Fibroblast of lung (primary cell): ENCODE data around the gene DNAH5. TPM values are rescaled to one million over a fixed set of nuclear protein-coding genes. Genes with fewer than 3 reads are reported as not detected.

ENCODE experiments used
- DNase-seq, 2 donors: peaks; one replicate each; pipeline versions ENCODE4 v3.0.0 to v3.0.0-alpha.2; 2010; ENCODE audit warnings: low read depth in 2 of 2
- H2AFZ ChIP-seq: 2 replicates; pipeline ENCODE4 v1.5.1; 2012; ENCODE audit warnings: low read length, control low read depth, inconsistent platforms
- H3K27ac ChIP-seq: 2 replicates; pipeline ENCODE4 v1.5.1; 2011; ENCODE audit warnings: low read length, control low read depth; ENCODE audit not compliant: insufficient read depth
- H3K27me3 ChIP-seq: 2 replicates; pipeline ENCODE4 v1.5.1; 2011; ENCODE audit warnings: mild to moderate bottlenecking, low read length; ENCODE audit not compliant: control insufficient read depth, insufficient read depth
- H3K36me3 ChIP-seq: 2 replicates; pipeline ENCODE4 v1.5.1; 2011; ENCODE audit warnings: low read length; ENCODE audit not compliant: control insufficient read depth, insufficient read depth
- H3K4me1 ChIP-seq: 2 replicates; pipeline ENCODE4 v1.5.1; 2011; ENCODE audit warnings: low read length; ENCODE audit not compliant: control insufficient read depth, insufficient read depth; ENCODE audit errors: extremely low read depth
- H3K4me2 ChIP-seq: 2 replicates; pipeline ENCODE4 v1.5.1; 2011; ENCODE audit warnings: low read length, control low read depth; ENCODE audit not compliant: insufficient read depth; ENCODE audit errors: extremely low read depth
- H3K4me3 ChIP-seq, 4 experiments: fragments of 200-600 bp in 1 of 4; sonication (generic) in 1 of 4; replicated peaks in 1 of 4; 2 replicates each; pipeline ENCODE4 v1.5.1; 2011 to 2016; ENCODE audit warnings: low read length in 4 of 4, low read depth in 3 of 4, mild to moderate bottlenecking in 3 of 4, control low read depth in 2 of 4, inconsistent platforms in 1 of 4, mixed read lengths in 1 of 4; ENCODE audit not compliant: insufficient read depth in 1 of 4; ENCODE audit errors: control extremely low read depth in 1 of 4
- H3K79me2 ChIP-seq: 2 replicates; pipeline ENCODE4 v1.5.1; 2012; ENCODE audit warnings: mild to moderate bottlenecking, low read length, inconsistent platforms; ENCODE audit not compliant: control insufficient read depth, insufficient read depth
- H3K9ac ChIP-seq: 2 replicates; pipeline ENCODE4 v1.5.1; 2011; ENCODE audit warnings: mild to moderate bottlenecking, low read length, control low read depth; ENCODE audit not compliant: insufficient read depth
- H3K9me3 ChIP-seq: 2 replicates; pipeline ENCODE4 v1.5.1; 2012; ENCODE audit warnings: low read depth, low read length; ENCODE audit not compliant: control insufficient read depth, insufficient read depth
- H4K20me1 ChIP-seq: 2 replicates; pipeline ENCODE4 v1.5.1; 2011; ENCODE audit warnings: low read length; ENCODE audit not compliant: control insufficient read depth, insufficient read depth; ENCODE audit errors: extremely low read depth
- EZH2 ChIP-seq: IDR thresholded peaks from 2 replicates; pipeline ENCODE4 v1.5.1; 2012; ENCODE audit warnings: low read length, control low read depth, mild to moderate bottlenecking; ENCODE audit errors: missing control alignments
- polyA plus RNA-seq, 2 donors: library from polyadenylated mRNA; depleted of rRNA in 1 of 2; stranded (reverse) in 1 of 2; unstranded in 1 of 2; fragments of >200 nt; gene quantifications; 2 replicates each; pipeline ENCODE4 v1.2.1, GENCODE V29; 2011 to 2012; ENCODE audit warnings: missing spikeins in 1 of 2
- total RNA-seq: library from RNA; depleted of rRNA; stranded (reverse); fragments of >200 nt; gene quantifications from 2 replicates; pipeline ENCODE4 v1.2.1, GENCODE V29; 2014
- TF ChIP-seq, protein P1 (sequence below), 2 donors: IDR thresholded peaks in 1 of 2; conservative IDR thresholded peaks in 1 of 2; 1 replicate in 1 of 2; 2 replicates in 1 of 2; pipeline ENCODE4 v1.5.1; 2011 to 2012; ENCODE audit warnings: low read length in 2 of 2, control low read depth in 1 of 2, inconsistent platforms in 1 of 2, low read depth in 1 of 2, mild to moderate bottlenecking in 1 of 2

The DNAH5 gene
- total and polyA plus RNA-seq, 2 donors (not counting 1 experiment from before 2014, with no cell fraction given) = 2.1 to 3.1 TPM

DNA sequence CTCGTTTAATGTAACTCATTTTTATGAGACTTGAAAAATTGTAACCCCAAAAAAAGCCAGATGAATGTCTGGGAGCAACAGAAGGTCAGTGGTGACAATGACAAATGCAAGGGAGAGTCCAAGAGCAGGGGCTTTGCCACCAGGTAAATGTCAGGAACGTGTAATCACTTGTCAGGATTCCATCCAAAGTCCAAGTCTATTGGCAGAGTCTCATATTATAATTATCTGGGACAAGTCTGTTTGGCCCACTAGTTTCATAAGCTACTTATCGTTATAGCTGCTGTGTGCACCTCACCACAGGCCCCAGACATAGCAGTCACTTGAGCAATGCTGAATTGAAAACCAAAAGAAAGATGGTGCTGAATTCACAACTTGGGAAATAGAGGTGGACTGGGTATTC, 180.8 kb downstream of the DNAH5 start:
- no peak overlapping the region for H3K27ac ChIP-seq
- H3K27me3 ChIP-seq = no peaks in the 10 kb centered on the region
- TF ChIP-seq, protein P1, sequence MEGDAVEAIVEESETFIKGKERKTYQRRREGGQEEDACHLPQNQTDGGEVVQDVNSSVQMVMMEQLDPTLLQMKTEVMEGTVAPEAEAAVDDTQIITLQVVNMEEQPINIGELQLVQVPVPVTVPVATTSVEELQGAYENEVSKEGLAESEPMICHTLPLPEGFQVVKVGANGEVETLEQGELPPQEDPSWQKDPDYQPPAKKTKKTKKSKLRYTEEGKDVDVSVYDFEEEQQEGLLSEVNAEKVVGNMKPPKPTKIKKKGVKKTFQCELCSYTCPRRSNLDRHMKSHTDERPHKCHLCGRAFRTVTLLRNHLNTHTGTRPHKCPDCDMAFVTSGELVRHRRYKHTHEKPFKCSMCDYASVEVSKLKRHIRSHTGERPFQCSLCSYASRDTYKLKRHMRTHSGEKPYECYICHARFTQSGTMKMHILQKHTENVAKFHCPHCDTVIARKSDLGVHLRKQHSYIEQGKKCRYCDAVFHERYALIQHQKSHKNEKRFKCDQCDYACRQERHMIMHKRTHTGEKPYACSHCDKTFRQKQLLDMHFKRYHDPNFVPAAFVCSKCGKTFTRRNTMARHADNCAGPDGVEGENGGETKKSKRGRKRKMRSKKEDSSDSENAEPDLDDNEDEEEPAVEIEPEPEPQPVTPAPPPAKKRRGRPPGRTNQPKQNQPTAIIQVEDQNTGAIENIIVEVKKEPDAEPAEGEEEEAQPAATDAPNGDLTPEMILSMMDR (conservative IDR thresholded peaks at IDR 0.05 in 1 of 2, IDR thresholded peaks at IDR 0.05 in 1 of 2; ENCODE audit: low read depth in 1 of 2, low read length in 2 of 2) = no peak
- no peak for TF ChIP-seq EZH2
- H3K79me2 ChIP-seq = no peaks in the 10 kb centered on the region
- H3K4me2 ChIP-seq = no peak overlapping the region
- DNase-seq = no peak
- H3K9me3 ChIP-seq = no peaks in the 10 kb centered on the region
- no peak overlapping the region for H3K9ac ChIP-seq
- no peaks in the 10 kb centered on the region for H3K4me1 ChIP-seq
- H3K4me3 ChIP-seq = no peak overlapping the region
- no peak overlapping the region for H2AFZ ChIP-seq
- H3K36me3 ChIP-seq = no peaks in the 10 kb centered on the region
- no peaks in the 10 kb centered on the region for H4K20me1 ChIP-seq

DNA sequence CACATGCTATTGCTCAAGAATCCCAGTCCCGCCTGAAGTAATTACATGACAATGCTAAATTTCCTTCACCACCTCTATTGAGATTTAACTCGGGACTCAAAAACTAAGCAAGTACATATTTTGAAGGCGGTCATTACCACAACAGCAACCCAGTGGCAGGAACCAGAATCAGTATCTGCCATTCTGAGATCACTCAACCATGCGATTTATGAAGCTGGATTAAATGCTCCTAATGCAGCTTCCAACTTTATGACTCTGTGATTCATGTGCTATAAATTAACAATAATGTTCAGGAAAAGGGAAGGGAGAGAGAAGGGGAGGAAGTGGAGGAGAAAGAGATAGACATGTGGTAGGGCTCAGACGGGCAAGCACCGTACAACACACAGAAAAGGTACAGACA, 194.7 kb downstream of the DNAH5 start:
- no peaks in the 10 kb centered on the region for H3K27me3 ChIP-seq
- no peak overlapping the region for H2AFZ ChIP-seq
- no peaks in the 10 kb centered on the region for H3K36me3 ChIP-seq
- H3K4me3 ChIP-seq = no peak overlapping the region
- H3K9ac ChIP-seq = no peak overlapping the region
- no peaks in the 10 kb centered on the region for H4K20me1 ChIP-seq
- H3K4me1 ChIP-seq = no peaks in the 10 kb centered on the region
- H3K4me2 ChIP-seq = no peak overlapping the region
- DNase-seq = no peak
- no peak overlapping the region for H3K27ac ChIP-seq
- H3K9me3 ChIP-seq = no peaks in the 10 kb centered on the region
- H3K79me2 ChIP-seq = no peaks in the 10 kb centered on the region
- no peak for TF ChIP-seq EZH2
- TF ChIP-seq, protein P1 (conservative IDR thresholded peaks at IDR 0.05 in 1 of 2, IDR thresholded peaks at IDR 0.05 in 1 of 2; ENCODE audit: low read depth in 1 of 2, low read length in 2 of 2) = no peak

- Histone ChIP-seq H3K79me2 (no peaks in the 10 kb centered on the region), H3K9ac (no peak overlapping the region), H3K27me3 (no peaks in the 10 kb centered on the region), H2AFZ (no peak overlapping the region), H3K27ac (no peak overlapping the region), H3K36me3 (no peaks in the 10 kb centered on the region), H3K4me2 (no peak overlapping the region), H3K4me1 (no peaks in the 10 kb centered on the region), H3K9me3 (no peaks in the 10 kb centered on the region), H3K4me3 (no peak overlapping the region), H4K20me1 (no peaks in the 10 kb centered on the region)
- TF ChIP-seq, protein P1 (conservative IDR thresholded peaks at IDR 0.05 in 1 of 2, IDR thresholded peaks at IDR 0.05 in 1 of 2; ENCODE audit: low read depth in 1 of 2, low read length in 2 of 2) = no peak
- no peak for TF ChIP-seq EZH2
- DNase-seq = peak in 1 of 2 donors; percentile 4
These were observed 198.5 kb downstream of the DNAH5 start for GRCh38 chr5:13746026-13746425.
